IPS-20b (cell line): ENCODE measurements around the gene EDIL3.
"Not testable (repeated sequence)": the region's sequence is repeated elsewhere in the genome, so short reads cannot be mapped to it uniquely, and the experiment has no call there.

ENCODE experiments used
- H3K27ac ChIP-seq: one replicate; pipeline ENCODE4 v1.5.1; 2013; ENCODE audit warnings: low read length
- H3K27me3 ChIP-seq: 2 replicates; pipeline ENCODE4 v1.6.1; 2013; ENCODE audit warnings: mild to moderate bottlenecking, low read length, inconsistent platforms; ENCODE audit not compliant: insufficient read depth
- H3K36me3 ChIP-seq: 2 replicates; pipeline ENCODE4 v1.6.1; 2013; ENCODE audit warnings: low read depth, mild to moderate bottlenecking, inconsistent platforms, low read length, moderate library complexity; ENCODE audit not compliant: insufficient read depth
- H3K4me1 ChIP-seq: 2 replicates; pipeline ENCODE4 v1.6.1; 2013; ENCODE audit warnings: mild to moderate bottlenecking, control low read depth, inconsistent platforms, low read length, moderate library complexity; ENCODE audit not compliant: insufficient read depth
- H3K4me3 ChIP-seq: 2 replicates; pipeline ENCODE4 v1.5.1; 2013; ENCODE audit warnings: mild to moderate bottlenecking, low read length, inconsistent platforms
- H3K9ac ChIP-seq: 2 replicates; pipeline ENCODE4 v1.6.1; 2013; ENCODE audit warnings: low read depth, mild to moderate bottlenecking, inconsistent platforms, low read length, moderate library complexity
- H3K9me3 ChIP-seq: 2 replicates; pipeline ENCODE4 v1.6.1; 2013; ENCODE audit warnings: mild to moderate bottlenecking, low read depth, low read length, inconsistent platforms; ENCODE audit not compliant: insufficient read depth

EDIL3 gene

GRCh38 chr5:84213861-84214260, 170.8 kb downstream of the EDIL3 start:
- no peak overlapping the region for H3K27ac ChIP-seq
- no peaks in the 10 kb centered on the region for H3K27me3 ChIP-seq
- H3K4me3 ChIP-seq: no peak overlapping the region
- H3K4me1 ChIP-seq: no peaks in the 10 kb centered on the region
- no peaks in the 10 kb centered on the region for H3K9me3 ChIP-seq
- H3K9ac ChIP-seq: no peak overlapping the region
- H3K36me3 ChIP-seq: no peaks in the 10 kb centered on the region

GRCh38 chr5:84213212-84213611, 171.5 kb downstream of the EDIL3 start:
- Histone ChIP-seq H3K4me1 (no peaks in the 10 kb centered on the region), H3K9me3 (no peaks in the 10 kb centered on the region), H3K9ac (no peak overlapping the region), H3K36me3 (no peaks in the 10 kb centered on the region), H3K4me3 (no peak overlapping the region), H3K27me3 (no peaks in the 10 kb centered on the region), H3K27ac (no peak overlapping the region)

GRCh38 chr5:84204772-84205171, 179.9 kb downstream of the EDIL3 start:
- Histone ChIP-seq H3K27ac (no peak overlapping the region), H3K4me1 (no peaks in the 10 kb centered on the region), H3K36me3 (no peaks in the 10 kb centered on the region), H3K27me3 (no peaks in the 10 kb centered on the region), H3K9me3 (no peaks in the 10 kb centered on the region), H3K4me3 (no peak overlapping the region), H3K9ac (no peak overlapping the region)

GRCh38 chr5:84202136-84202535, 182.5 kb downstream of the EDIL3 start:
- H3K36me3 ChIP-seq: no peaks in the 10 kb centered on the region
- H3K27ac ChIP-seq: no peak overlapping the region
- no peaks in the 10 kb centered on the region for H3K9me3 ChIP-seq
- H3K27me3 ChIP-seq: no peaks in the 10 kb centered on the region
- H3K4me1 ChIP-seq: no peaks in the 10 kb centered on the region
- H3K4me3 ChIP-seq: no peak overlapping the region
- no peak overlapping the region for H3K9ac ChIP-seq

GRCh38 chr5:84197538-84197937, 187.1 kb downstream of the EDIL3 start:
- Histone ChIP-seq H3K9ac (no peak overlapping the region), H3K36me3 (no peaks in the 10 kb centered on the region), H3K4me1 (no peaks in the 10 kb centered on the region), H3K9me3 (no peaks in the 10 kb centered on the region), H3K27me3 (no peaks in the 10 kb centered on the region), H3K27ac (no peak overlapping the region), H3K4me3 (no peak overlapping the region)

- Histone ChIP-seq H3K36me3 (no peaks in the 10 kb centered on the region), H3K27ac (no peak overlapping the region), H3K9ac (no peak overlapping the region), H3K9me3 (no peaks in the 10 kb centered on the region), H3K4me1 (no peaks in the 10 kb centered on the region), H3K4me3 (no peak overlapping the region), H3K27me3 (no peaks in the 10 kb centered on the region)
These were observed 193.4 kb downstream of the EDIL3 start for GRCh38 chr5:84191281-84191680.

- H3K4me1 ChIP-seq: no peaks in the 10 kb centered on the region
- H3K9ac ChIP-seq: no peak overlapping the region
- no peaks in the 10 kb centered on the region for H3K9me3 ChIP-seq
- no peak overlapping the region for H3K27ac ChIP-seq
- no peaks in the 10 kb centered on the region for H3K36me3 ChIP-seq
- H3K4me3 ChIP-seq: no peak overlapping the region
- no peaks in the 10 kb centered on the region for H3K27me3 ChIP-seq
These were observed 199.8 kb downstream of the EDIL3 start for GRCh38 chr5:84184857-84185256.

- Histone ChIP-seq H3K9me3 (no peaks in the 10 kb centered on the region), H3K36me3 (no peaks in the 10 kb centered on the region), H3K9ac (no peak overlapping the region), H3K27ac (no peak overlapping the region), H3K4me1 (no peaks in the 10 kb centered on the region), H3K4me3 (no peak overlapping the region), H3K27me3 (no peaks in the 10 kb centered on the region)
These were observed 203.6 kb downstream of the EDIL3 start for GRCh38 chr5:84181093-84181492.

- no peak overlapping the region for H3K4me3 ChIP-seq
- no peak overlapping the region for H3K27ac ChIP-seq
- no peaks in the 10 kb centered on the region for H3K36me3 ChIP-seq
- H3K9ac ChIP-seq: no peak overlapping the region
- H3K4me1 ChIP-seq: no peaks in the 10 kb centered on the region
- H3K27me3 ChIP-seq: no peaks in the 10 kb centered on the region
- H3K9me3 ChIP-seq: no peaks in the 10 kb centered on the region
These were observed 215.8 kb downstream of the EDIL3 start for GRCh38 chr5:84168841-84169240.

GRCh38 chr5:84163671-84164070, 221.0 kb downstream of the EDIL3 start:
- Histone ChIP-seq H3K27me3 (no peaks in the 10 kb centered on the region), H3K4me1 (no peaks in the 10 kb centered on the region), H3K36me3 (no peaks in the 10 kb centered on the region), H3K9me3 (no peaks in the 10 kb centered on the region), H3K9ac (no peak overlapping the region), H3K27ac (no peak overlapping the region), H3K4me3 (no peak overlapping the region)

- Histone ChIP-seq H3K27me3 (no peaks in the 10 kb centered on the region), H3K9me3 (no peaks in the 10 kb centered on the region), H3K27ac (no peak overlapping the region), H3K9ac (no peak overlapping the region), H3K36me3 (no peaks in the 10 kb centered on the region), H3K4me1 (no peaks in the 10 kb centered on the region), H3K4me3 (no peak overlapping the region)
These were observed 222.0 kb downstream of the EDIL3 start for GRCh38 chr5:84162695-84163094.

GRCh38 chr5:84160650-84161049, 224.0 kb downstream of the EDIL3 start:
- not testable (repeated sequence) for H3K4me1 ChIP-seq, H3K4me3 ChIP-seq, H3K36me3 ChIP-seq, H3K27me3 ChIP-seq, H3K27ac ChIP-seq, H3K9ac ChIP-seq, H3K9me3 ChIP-seq

GRCh38 chr5:84149094-84149493, 235.6 kb downstream of the EDIL3 start:
- H3K9ac ChIP-seq: no peak overlapping the region
- no peak overlapping the region for H3K4me3 ChIP-seq
- no peaks in the 10 kb centered on the region for H3K36me3 ChIP-seq
- H3K27ac ChIP-seq: no peak overlapping the region
- no peaks in the 10 kb centered on the region for H3K9me3 ChIP-seq
- no peaks in the 10 kb centered on the region for H3K4me1 ChIP-seq
- no peaks in the 10 kb centered on the region for H3K27me3 ChIP-seq
